Right lobe of liver (tissue), 6 donors: Measurements from ENCODE around the gene GNAQ. TPM values are rescaled to one million over a fixed set of nuclear protein-coding genes. Genes with fewer than 3 reads are reported as not detected.

Experiments
- ATAC-seq, 4 donors: fragments of 200-7000 bp; cut with Tn5 transposase; one replicate each; pipeline ENCODE4 v1.9.1; 2020; ENCODE audit warnings: mild to moderate bottlenecking in 4 of 4, moderate library complexity in 4 of 4
- DNase-seq, 3 donors: peaks; one replicate each; pipeline ENCODE4 v3.0.0-alpha.2; 2020
- H3K27ac ChIP-seq, 3 donors: fragments of 200-600 bp; one replicate each; pipeline ENCODE4 v1.8.0; 2022
- H3K27me3 ChIP-seq, 2 donors: fragments of 200-600 bp; one replicate each; pipeline ENCODE4 v1.8.0; 2022
- H3K36me3 ChIP-seq, 4 donors: fragments of 200-600 bp; sonication (generic) in 1 of 4; one replicate each; pipeline versions ENCODE4 v1.5.1 to v1.8.0; 2017 to 2022; ENCODE audit warnings: control low read depth in 1 of 4
- H3K4me1 ChIP-seq, 4 donors: fragments of 200-600 bp; sonication (generic) in 1 of 4; one replicate each; pipeline versions ENCODE4 v1.5.1 to v1.8.0; 2017 to 2022; ENCODE audit warnings: control low read depth in 1 of 4
- H3K4me3 ChIP-seq, 3 donors: fragments of 200-600 bp; one replicate each; pipeline ENCODE4 v1.8.0; 2022
- H3K9me3 ChIP-seq, 4 donors: fragments of 200-600 bp; sonication (generic) in 1 of 4; one replicate each; pipeline versions ENCODE4 v1.5.1 to v1.8.0; 2017 to 2022; ENCODE audit warnings: control low read depth in 1 of 4
- POLR2A ChIP-seq: fragments of 450-650 bp; IDR thresholded peaks from one replicate; pipeline ENCODE4 v1.6.1; 2017; ENCODE audit warnings: antibody characterized with exemption, mild to moderate bottlenecking
- WGBS: methylation state at CpG from one replicate; pipeline ENCODE4 v1.1.6; 2018; ENCODE audit warnings: low coverage, low lambda C conversion rate; ENCODE audit not compliant: insufficient coverage; ENCODE audit errors: missing lambda C conversion rate; 5-methylcytosine and 5-hydroxymethylcytosine counted together
- intact Hi-C, 2 donors: fragments of 100-400 bp; cut with DNase I; formaldehyde crosslinking; loops; one replicate each; pipeline versions ENCODE4 v1.11.2 to v1.14.1; 2022
- total RNA-seq, 6 experiments: library from RNA; depleted of rRNA in 2 of 6; stranded (reverse); fragments of >200 nt in 2 of 6; fragmentation: NEBNext Ultra II Directional in 3 of 6; extraction: Animal tissue kit (Norgen Biotek cat#: 25700) in 3 of 6; gene quantifications; one replicate each; pipeline versions ENCODE4 v1.1.0 to v1.2.4, GENCODE V29; 2016 to 2023
- TF ChIP-seq, protein P1 (sequence below), 4 donors: fragments of 200-600 bp in 3 of 4; fragments of 450-650 bp in 1 of 4; IDR thresholded peaks; one replicate each; pipeline versions ENCODE4 v1.5.1 to v1.8.0; 2016 to 2022; ENCODE audit warnings: antibody characterized with exemption in 4 of 4, mild to moderate bottlenecking in 2 of 4
- donor health status: DM: no; HTN: yes; CAD: no.
- donor health status: DM: no; HTN: no; CAD: no.
- donor health status: DM: no; HTN: no; CAD: no.
- donor health status: DM: no; HTN: yes; CAD: no.
- donor health status: DM: no; HTN: yes; CAD: no.

The GNAQ gene
- total RNA-seq, 6 experiments from 2014 or later: 15.8 to 28.7 (median 21.6) TPM

DNA sequence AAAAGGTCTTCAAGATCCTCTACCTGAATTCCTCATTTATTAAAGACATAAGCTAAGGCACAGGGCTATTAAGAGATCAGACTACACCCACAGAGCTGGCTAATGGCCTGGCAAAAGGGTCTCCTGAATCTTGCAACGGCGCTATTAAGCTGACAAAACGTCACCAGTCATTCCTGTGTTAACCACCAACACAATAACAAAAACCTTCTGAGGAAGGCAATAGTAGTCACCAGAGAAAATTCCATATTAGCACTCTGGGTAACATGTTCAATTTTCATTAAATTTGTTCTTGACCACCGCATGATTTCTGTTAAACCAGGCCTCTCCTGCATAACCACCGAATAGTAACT is 77.0 kb downstream of the GNAQ start:
- Histone ChIP-seq H3K4me1 (peaks cover 0 to 27% (median 8%) of the 10 kb centered on the region in 4 donors), H3K27me3 (no peaks in the 10 kb centered on the region), H3K36me3 (no peaks in the 10 kb centered on the region), H3K4me3 (no peak overlapping the region), H3K9me3 (no peaks in the 10 kb centered on the region), H3K27ac (peak overlapping the region in 1 of 3 donors; percentile 47)
- ATAC-seq (no peak), DNase-seq (no peak)
- no peak for TF ChIP-seq POLR2A
- TF ChIP-seq, protein P1, sequence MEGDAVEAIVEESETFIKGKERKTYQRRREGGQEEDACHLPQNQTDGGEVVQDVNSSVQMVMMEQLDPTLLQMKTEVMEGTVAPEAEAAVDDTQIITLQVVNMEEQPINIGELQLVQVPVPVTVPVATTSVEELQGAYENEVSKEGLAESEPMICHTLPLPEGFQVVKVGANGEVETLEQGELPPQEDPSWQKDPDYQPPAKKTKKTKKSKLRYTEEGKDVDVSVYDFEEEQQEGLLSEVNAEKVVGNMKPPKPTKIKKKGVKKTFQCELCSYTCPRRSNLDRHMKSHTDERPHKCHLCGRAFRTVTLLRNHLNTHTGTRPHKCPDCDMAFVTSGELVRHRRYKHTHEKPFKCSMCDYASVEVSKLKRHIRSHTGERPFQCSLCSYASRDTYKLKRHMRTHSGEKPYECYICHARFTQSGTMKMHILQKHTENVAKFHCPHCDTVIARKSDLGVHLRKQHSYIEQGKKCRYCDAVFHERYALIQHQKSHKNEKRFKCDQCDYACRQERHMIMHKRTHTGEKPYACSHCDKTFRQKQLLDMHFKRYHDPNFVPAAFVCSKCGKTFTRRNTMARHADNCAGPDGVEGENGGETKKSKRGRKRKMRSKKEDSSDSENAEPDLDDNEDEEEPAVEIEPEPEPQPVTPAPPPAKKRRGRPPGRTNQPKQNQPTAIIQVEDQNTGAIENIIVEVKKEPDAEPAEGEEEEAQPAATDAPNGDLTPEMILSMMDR (IDR thresholded peaks at IDR 0.05): no peak
- 91% methylated on average over 5 of the region's 5 CpGs for WGBS
- intact Hi-C loops: no loop called here

DNA sequence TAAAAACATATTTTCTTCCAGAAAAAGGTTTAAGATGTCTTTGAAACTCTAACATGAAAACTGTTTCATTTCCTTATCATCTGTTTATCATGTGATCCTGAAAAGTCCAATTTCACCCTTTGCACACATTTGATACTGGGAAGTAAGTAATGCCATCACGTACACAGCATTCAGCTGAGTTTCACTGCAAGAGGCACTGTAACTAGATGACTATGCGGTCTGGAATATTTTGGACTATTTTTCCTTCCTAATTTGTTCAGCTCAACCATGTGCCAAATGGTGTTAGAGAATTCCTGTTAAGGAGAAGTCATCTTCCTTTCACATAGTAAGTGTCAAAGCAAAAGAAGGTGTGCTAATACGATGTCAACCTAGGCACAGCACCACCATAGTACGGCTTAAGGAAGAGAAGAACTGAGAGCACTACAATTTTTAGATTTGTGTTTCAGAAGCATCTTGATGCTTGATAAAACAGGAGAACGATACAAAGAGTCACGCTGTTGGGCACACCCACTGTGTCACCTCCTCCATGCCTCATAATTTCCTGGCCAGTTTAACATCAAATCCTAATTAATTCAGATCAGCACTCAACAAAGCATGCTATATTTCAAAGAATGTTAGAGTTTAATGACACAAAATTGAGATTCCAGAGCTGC is 77.5 kb downstream of the GNAQ start:
- ATAC-seq: peak; percentile 70 to 88 (median 74)
- Histone ChIP-seq H3K27ac (peak overlapping the region in 2 of 3 donors; percentile 1 to 47), H3K4me3 (no peak overlapping the region), H3K4me1 (peaks cover 0 to 31% (median 8%) of the 10 kb centered on the region in 4 donors), H3K9me3 (no peaks in the 10 kb centered on the region), H3K36me3 (no peaks in the 10 kb centered on the region), H3K27me3 (no peaks in the 10 kb centered on the region)
- no peak for TF ChIP-seq POLR2A
- TF ChIP-seq, protein P1 (IDR thresholded peaks at IDR 0.05): no peak
- no peak for DNase-seq
- 53% methylated on average over 6 of the region's 6 CpGs for WGBS
- intact Hi-C loops: no loop called here

DNA sequence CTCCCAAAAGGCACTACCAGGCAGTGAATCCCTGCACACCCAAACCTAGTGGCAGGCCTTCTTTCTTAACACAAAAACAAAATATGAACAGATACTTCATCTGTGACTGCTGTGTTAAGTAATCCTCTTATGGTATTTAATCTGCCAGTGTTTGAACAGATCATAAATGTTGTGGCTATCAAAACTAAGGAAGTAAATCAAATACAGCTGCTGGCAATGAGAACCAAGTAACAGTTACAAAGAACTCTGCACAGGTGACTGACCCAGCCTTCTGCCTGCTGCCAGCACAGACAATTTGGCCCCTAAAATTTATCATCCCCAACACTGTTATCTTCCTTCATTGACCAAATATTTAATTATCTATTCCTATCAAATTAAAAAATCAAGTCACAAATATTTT is 78.0 kb downstream of the GNAQ start:
- Histone ChIP-seq H3K27ac (peak overlapping the region in 1 of 3 donors; percentile 1), H3K9me3 (no peaks in the 10 kb centered on the region), H3K4me3 (no peak overlapping the region), H3K4me1 (peaks cover 0 to 31% (median 8%) of the 10 kb centered on the region in 4 donors), H3K36me3 (no peaks in the 10 kb centered on the region), H3K27me3 (no peaks in the 10 kb centered on the region)
- no peak for DNase-seq
- no peak for TF ChIP-seq POLR2A
- TF ChIP-seq, protein P1 (IDR thresholded peaks at IDR 0.05): no peak
- intact Hi-C loops: no loop called here
- peak; percentile 36 to 64 (median 49) for ATAC-seq

DNA sequence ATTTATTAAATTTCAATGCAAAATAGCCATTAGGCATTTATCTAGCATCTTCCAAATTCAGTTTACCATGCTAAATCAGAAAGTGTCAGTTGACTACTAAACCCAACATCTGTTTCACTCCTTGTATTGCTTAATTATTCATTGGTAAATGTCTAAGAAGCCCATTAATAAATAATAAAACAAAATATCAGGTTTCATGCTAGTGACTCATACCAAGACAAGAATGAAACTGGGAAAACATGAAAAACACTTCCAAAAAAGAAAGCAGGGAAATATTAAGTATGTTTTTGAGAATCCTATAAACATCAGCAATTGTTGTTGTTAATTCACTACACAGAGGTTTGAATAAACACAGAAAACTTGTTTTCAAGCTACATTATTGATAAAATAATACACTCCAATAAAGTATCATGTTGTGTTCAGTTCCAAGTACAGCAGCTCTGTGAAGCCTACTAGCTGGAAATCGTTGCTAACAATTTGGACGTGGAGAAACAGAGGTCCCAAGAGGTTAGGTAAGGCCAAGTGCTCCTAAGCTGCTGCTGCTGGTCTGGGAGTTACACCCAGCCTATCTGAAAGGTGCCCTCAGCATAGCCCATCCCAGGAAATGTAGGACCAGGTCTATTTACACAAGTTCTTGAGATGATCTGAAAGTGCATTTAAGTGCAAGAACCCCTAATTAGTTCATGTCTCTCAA is 78.8 kb downstream of the GNAQ start:
- Histone ChIP-seq H3K4me3 (no peak overlapping the region), H3K9me3 (no peaks in the 10 kb centered on the region), H3K4me1 (peaks cover 0 to 31% (median 8%) of the 10 kb centered on the region in 4 donors), H3K27me3 (no peaks in the 10 kb centered on the region), H3K27ac (peak overlapping the region in 1 of 3 donors; percentile 24), H3K36me3 (no peaks in the 10 kb centered on the region)
- peak in 1 of 4 donors; percentile 30 for ATAC-seq
- intact Hi-C loops: no loop called here
- TF ChIP-seq, protein P1 (IDR thresholded peaks at IDR 0.05): no peak
- TF ChIP-seq POLR2A: no peak
- no peak for DNase-seq
- WGBS: 14% methylated on average over 2 of the region's 2 CpGs
